ENCODE data around the gene TPPP3. TPM values are rescaled to one million over a fixed set of nuclear protein-coding genes. Genes with fewer than 3 reads are reported as not detected.

Gene TPPP3
- polyA plus RNA-seq, 1 donor, result 384 TPM

DNA sequence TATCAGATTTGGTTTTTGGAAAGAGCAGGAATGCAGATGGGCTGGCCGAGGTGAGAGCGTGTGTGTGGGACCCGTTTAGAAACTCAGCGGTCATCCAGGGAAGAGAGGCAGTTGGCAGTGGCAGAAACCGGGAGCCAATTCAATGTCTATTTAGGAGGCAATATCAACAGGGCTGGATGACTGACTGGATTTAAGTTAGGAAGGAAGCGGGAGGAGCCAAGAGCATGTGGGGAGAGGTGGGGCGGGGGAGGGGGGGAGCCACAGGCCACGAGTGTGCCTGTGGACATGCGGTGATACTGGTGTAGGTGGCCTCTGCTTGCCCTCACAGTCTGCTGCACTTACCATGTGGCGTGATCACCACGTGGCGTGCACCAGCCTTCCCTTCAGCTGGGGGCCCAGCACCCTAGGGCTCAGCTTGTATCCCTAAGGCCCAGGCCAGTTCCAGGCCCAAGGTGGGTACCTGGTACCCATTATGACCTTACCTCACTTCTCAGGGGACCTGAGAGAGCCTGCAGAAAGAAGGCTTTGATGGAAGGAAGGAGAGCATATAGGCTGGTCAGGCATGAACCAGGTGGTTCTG, 10.8 kb upstream of the TPPP3 start:
- no peak for DNase-seq

DNA sequence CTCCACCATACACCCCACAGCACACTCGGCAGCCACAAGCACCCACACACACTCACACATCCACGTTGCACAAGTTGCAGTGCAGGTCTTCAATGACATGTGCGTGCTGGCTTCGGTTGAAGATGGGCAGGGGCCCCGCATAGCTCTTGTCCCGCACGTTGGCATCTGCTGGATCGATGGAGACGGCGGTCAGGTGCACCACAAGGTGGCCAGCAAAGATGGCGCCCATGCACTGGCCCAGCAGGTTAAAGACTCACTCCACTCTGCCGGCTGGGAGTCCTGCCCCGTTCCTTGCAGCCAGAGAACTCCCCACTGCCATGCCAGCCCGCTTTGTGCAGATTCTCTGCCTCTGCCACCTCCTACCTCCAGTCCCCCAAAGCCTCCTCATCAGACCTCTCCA, 7.6 kb upstream of the TPPP3 start:
- no peak for DNase-seq

DNA sequence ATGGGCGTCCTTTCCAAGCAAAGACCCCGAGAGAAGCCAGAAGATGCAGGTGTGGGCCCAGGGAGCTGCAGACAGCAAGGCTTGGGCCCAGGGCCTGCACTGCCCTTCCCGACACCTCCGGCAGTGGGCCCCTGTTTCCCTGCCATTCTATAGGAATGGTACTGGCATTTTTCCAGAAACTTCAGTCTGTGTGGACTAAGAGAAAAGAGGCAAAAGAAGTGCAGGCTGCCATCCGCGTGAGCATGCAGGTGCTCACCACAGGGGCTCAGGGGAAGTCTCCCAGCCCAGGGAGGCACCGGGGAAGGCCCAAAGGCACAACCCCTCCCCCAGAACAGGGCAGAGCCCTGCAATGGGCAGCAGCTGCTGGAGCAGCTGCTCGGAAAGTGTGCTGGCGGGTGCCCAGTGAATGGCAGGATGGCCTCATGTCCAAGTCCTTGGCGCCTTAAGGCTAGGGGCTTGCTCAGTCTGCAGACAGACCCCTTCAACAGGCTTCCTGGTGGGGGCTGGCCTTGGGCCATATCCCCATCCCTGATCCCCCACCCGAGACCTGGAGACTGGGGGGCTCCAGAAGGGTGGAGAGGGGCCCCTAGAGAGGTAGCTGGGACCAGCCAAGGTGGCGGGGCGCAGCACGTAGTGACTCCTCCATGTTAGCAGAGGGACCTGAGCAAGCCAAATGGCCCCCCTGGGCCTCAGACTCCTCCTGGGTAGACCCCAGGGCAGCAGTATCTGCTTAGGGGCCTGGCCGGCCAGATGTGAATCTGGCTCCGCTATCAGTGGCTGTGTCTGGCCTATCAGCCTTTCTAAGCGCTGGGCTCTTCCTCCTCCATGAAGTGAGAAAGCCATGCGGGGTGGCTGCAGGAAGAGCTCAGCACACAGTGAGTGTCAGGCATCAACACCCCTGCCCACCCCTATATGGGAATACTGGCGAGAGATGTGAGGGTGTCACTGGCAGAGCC, 6.7 kb upstream of the TPPP3 start:
- DNase-seq, result no peak

DNA sequence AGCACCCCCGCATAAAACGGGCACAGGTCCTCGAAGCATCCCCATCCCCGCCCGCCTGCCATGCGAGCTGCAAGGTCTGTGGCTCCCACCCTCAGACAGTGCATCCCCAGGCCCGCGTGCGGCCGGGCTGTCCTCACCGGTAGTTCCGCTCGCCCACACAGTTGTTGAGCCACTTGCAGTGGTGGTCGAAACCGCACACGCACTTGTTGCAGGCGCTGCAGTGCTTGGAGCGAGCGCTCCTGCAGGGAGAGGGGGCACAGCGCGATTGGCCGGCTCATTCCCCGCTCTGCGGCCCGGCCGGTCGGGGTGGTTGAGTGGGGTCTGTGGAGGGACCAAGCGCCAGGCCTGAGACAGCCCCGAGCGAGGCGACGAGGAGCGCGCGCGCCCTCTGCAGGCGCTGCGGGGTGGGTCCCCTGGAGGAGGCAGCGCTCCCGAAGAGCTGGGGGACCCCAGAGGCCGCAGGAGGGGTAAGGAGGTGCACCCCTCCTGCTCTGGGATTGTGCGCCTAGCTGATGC, 6.0 kb upstream of the TPPP3 start:
- peak; percentile 61 for DNase-seq

DNA sequence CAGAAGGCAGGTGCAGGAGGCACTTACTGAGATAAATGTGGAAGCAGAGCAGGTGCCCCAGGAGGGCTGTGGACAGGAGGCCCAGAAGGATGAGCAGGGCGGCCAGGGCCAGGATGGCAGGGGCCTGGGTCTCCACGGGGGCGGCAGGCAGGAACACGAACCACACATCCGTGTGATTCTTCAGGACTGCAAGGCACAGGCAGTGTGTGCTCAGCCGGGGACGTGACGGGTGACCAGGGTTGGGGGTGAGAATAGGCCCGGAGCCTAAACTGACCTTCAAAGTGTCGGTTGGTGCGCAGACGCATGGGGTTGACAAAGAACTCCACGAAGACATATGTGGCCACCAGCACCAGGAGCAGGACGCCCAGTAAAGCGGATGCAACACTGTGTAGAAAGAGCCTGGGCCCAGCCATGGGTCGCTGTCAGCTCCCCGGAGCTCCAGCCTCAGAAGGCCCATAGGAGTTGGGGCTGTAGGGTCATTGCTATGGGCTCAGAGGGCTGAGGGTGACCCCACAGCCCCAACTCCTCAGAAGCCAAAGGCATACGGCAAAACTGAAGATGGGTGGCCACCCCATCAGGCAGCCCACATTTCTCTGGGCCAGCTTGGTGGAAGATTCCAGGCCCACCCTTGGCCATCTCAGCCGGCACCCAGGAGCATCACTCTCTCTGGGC, 5.4 kb upstream of the TPPP3 start:
- no peak for DNase-seq

DNA sequence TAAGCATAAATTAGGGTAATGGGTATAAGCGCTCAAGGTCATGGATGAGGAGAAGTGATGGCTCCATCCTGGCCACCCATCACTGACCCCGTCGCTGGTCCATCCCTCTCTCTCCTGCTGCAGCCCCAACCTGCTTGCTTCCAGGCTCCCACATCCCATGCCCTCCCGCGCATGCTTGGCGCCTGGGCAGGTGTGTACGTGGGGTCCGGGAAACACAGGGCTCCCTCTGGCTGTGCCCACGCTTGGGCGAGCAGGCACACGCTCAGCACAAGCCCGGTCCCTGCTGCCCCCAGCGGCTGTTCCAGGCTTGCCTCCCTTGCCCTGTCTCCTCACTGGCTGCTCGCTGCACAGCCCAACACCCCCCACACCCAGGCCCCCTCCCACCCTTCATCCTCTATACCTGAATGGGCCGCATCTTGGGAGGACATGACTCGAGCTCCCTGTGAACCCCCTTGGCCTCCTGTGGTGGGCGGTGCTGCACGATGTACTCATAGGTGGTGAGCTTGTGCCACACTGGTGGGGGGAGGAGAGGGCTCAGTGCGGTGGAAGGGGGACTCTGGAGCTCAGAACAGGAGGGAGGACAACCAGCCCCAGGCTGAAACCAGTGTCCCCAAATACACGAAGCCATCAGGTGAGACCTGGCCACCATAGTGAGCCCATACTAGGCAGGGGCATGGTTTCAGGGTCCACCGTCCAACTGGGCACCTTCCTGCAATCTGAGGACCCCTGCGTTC, 4.7 kb upstream of the TPPP3 start:
- no peak for DNase-seq

DNA sequence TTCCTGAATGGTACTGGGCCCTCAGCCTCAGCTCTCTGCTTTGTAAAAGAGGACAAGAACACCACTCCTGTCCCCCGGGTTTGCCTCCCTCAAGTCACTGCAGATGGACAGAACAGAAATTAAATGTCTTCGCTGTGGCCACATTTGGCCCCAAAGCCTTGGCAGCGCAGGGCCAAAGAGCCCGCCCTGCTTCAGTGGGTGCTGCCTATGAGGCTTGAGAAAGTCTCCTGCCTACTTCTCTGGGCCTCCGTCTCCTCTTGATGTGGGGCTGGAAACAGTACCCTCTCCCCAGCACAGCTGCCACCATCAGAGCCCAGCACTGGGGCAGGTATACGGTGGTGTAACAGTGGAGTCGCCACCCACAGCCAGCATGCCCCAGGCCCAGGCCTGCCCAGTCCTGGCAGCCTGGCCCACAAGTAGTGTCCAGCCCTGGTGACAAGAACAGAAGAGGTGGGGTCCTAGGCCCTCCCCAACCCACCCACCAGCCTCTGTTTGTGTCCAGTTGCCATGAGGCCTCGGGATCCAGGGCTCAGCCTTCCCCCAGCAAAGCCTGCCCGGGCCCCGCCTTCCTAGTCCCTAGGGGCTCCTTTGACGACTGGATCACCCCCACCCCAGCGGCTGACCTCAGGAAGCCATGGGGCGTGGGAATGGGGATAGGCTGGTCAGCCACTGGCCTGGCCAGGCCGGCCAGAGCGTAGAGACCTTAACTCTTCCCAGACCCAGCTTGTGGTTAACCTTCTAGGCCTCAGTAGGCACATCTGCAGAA, 3.9 kb upstream of the TPPP3 start:
- no peak for DNase-seq

DNA sequence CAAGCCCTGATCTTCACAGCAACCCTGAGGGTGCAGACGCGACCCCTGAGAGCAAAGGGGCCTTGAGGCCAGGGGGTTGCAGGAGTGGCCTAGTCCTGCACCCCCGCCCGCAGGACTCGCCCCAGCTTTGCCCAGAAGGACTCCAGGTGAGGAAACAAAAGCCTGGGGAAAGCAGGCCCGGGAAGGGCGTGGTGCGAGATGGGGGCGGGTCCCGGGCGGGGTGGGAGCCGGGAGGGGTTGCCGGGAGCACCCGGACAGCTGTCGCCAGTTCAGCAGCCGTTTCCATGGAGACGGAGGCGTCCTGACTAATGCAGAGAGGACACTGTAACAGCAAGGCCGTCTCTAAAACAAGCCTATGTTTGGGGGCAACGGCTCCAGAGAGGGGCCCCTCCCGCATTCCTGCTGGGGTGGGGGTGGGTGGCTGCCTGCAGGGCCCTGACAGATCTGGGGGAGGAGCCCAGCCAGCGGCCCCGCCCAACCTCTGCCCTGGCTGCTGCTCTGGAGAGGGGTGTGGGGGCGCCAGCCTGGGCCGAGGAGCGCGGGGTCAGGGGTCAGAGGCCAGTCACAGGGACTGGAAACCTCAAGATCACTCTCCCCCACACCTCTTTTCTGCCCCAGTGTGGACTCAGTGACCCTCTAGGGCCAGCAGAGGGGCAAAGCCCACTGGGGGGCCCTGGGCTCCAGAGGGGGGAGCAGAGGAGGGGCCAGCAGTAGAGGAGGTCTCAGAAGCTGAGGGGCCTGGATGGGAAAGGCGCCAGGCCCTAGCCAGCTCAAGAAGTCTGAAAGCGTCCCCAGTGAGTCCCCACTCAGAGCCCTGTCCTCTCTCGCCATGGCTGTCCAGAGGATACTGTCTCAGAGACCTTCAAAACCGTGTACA, 3.1 kb upstream of the TPPP3 start:
- peak; percentile 86 for DNase-seq

DNA sequence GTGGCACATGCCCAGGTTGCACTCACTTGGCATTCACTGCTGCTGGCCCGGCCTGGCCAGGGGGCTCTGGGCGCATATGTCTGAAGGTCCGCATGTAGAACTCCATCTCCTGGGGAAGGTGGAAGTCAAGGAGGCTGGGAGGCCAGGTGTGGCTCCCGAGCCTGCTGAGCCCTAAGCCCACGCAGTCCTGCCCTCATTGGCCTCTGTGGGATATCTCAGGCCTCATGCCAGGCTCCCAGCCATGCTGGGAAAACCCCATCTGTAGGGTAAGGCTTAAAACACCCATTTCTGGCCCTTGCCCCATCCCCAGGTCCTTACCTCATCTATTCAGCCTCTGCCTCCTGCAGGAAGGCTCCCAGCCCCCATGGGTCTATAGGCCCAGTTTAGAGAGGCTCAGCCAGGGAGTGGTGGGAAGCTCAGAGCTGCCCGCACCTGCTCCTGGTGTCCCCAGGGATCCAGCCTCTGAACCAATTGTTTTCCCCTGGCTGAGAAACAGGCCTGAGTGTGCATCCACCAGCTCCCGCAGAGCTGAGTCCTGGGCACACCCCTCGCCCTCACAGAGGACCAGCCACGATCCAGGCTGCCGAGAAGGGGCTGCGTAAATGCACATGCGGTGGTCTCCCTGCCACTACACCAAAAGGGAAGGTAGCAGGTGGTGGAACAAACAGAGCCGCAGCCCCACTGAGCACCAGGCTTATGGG, 2.3 kb upstream of the TPPP3 start:
- DNase-seq, result no peak

DNA sequence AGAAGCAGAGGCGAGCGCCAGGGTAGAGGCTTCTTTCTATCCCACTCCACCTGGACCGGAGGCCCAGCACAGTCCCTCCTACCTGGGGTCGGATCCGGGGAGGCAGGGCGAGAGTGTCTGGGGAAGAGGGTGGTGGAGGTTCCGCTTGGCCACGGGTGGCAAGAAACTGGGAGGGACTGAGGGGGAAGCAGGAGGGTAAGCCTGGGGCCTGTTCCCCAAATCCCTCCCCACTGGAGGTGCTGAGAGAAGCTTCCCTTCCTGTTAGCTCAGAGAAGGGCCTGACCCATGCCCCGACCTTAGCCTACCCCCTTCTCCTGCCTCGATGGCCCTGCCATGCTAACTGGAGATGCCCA, 1.8 kb upstream of the TPPP3 start:
- DNase-seq, result no peak

DNA sequence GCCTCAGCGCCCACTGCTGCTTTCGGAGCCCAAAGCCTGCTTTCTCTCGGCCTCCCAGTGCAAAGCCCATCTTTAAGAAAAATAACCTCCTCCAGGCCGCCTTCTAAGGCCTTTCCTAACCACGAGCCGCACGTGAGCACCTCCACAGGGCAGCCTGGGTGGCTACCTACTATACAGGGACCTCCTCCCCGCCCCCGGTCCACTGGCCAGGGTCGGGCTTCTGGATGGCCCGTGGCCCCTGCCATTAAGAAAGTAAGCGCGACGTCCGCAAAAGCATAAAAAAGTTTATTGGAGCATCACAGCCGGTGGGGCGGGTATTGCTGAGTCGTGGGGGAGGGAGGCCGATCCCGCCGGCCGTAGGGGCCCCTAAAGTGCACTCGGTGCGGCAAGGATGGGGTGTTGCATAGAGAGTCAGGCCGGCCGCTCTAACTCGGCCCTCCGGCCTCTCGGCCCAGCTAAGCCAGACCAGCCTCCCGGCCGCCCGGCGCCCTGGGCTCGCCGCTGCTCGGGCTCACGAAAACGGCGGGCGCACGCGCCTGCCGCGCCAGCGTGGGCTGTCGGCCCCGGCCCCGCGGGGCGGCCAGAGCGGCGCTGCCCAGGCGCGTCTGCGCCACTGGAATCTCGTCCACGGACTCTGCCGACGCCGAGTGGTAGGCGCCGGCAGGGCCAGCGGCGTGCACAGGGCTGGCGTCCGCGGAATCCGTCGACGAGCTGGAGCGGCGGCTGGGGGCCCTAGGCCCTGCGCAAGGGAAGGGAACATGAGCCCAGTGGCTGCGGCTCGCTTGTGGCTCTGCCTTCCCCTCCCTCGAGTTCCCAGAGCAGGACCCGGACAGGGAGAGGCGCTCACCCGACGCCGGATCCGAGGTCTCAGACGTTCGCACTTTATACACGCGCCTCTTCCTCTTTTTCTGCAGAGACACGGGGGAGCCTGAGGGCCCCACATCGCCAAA, 1.1 kb upstream of the TPPP3 start:
- DNase-seq, result no peak

DNA sequence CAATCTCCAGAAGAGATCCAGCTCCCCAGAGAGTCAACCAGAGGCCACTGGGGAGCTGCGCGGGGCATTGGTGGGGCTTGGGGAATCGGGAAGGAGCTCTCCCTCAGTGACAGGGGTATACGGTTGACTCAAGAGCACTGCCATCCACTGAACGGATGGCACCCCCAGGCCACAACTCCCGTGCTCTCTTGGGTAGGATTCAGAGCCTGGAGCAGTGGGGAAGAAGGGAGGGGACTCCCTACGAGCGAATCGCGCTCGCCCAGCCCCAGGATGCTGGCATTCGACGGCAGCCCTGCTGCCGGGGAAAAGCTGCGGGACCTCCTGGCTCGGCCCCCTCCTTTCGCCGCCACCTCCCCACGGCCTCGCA, 473 bp upstream of the TPPP3 start:
- no peak for DNase-seq

DNA sequence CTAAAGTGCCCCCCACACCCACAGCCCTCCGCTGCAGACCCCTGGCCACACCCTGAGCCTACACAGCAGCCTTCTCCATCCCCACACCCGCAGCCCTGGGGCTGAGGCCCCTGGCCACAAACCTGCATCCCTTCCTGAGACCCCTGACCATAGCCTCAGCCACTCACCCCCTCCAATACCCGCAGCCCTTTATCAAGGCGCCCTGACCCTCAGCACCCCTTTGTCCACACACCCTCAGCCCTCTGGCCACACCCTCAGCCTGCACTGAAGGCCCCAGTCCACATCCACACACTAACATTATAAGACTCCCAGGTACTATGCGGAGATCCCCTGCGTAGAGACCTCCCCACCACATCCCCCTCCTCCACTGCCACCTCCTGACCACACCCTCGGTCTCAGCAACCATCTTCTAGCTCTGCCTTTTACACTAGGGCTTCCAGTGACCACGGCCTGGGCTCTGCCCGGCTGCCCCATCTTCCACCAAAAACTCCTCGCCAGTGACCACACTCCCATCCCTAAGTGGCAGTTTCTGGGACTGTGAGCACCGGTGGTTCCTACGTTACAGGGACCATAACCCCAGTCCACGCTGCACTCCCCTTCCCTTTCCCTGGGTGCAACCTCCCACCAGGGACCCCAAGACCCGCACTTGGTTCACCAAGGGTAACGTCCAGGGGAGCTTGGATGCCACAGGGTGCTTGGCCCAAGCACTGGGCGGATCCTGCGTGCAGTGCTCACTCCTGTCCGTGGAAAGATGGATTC, 818 bp downstream of the TPPP3 start:
- DNase-seq, result no peak

DNA sequence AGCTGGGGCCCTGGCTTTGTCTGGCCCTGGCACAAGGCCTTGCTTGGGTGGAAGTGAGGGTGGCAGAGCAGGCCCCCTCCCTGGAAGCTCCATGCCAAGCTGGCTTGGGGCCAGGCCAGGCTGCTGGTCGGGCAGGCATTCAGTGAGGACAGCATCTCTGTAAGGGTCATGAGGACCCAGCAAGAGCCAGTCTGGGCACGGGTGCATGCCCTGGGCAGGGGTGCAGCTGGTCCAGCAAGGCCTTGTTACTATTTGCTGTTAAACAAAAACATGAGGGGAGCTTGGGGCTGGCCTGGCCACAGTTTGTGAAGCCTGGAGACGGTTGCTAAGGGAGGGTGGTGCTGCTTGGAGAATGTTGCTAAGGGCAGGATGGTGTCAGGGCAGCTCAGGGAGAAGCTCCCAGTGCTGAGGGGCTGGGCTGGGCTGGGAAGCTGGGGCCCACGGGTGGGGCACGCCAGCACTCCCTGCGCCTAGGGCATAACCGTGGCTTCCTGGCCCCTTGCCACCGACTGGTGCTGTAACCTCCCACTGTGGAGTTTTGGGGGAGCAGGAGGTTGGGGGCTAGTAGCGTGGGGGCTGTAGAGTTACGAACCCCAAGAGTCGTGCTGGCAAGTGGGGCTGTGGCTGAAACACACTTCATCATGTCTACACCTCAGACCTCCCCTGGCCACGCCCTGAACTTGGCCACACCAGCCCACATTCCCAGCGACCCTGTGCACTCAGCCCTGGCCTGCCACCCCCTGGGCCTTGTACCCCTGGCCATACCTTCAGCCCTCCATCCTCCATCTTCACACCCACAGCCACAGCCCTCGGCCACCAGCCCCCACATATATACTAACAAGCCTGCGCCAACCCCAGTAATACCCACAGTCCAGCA, 1.6 kb downstream of the TPPP3 start:
- DNase-seq, result no peak

DNA sequence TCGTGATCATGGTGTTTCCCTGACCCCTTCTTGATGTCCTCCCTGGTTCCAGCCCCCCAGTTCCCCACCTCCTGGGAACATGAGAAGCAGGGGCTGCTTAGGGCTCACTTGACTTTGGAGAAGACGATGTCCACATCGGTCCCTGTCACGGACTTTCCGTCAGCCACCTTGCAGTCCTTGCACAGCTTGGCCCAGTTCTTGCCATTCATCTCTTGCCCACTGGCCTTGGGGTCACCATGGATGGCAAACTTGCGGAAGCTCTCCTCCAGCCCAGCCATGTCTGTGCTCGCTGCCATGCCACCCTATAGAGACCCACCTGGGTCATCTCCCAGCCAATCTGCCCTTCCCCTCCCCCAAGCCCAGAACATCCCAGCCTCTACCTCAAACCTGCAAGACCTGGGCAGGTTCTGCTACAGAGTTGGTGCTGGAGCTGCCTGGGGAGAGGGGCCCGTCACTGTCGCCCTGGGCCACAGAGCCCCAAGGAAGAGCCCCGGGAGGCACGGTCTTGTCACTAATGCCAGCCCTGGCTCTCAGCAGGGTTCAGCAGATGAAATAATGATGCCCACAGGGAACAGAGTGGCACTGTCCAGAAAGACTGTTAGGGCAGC, 2.4 kb downstream of the TPPP3 start:
- DNase-seq, result no peak

DNA sequence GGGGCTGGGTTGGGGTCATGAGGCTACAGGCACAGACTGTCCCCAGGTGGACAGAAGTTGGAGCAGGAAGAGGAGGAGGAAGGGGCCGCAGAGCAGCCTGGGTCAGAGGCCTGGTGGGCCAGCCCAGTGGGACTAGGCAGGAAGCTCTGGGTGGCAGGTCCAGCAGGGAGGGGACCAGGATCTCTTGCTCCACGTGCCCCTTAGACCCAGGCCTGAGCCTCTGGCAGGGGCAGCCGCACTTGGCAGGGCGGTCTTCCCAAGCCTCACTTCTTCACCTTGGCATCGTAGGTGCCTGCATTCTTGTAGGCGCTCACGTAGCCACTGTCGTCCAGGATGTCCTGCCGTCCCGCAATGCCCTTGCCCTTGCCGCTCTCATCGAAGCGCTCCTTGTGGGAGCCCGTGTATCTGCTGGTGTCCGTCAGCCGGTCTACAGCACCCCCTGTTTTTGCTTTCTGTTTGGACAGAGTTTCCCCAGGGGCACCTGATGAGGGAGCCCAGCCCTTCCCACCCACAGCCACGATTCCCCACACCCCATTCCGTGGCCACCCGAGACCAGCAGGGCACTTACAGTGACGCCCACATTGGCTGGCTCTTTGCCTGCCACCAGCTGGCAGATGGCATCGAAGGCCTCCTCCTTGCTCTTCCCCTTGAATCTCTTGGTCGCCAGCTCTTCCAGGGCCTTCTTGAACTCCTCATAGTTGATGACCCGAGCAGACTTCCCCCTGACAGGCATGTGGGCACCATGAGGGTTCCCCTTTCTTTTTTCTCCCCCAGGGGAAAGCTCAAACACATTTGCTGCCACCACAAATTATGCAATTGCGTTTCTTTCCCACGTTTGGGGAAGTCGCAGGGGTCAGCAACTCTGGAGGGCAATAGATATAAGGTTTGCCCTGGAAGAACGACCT, 3.1 kb downstream of the TPPP3 start:
- no peak for DNase-seq
